HG02840 (cell line): ENCODE data around the gene SOX8.
A peak's percentile ranks its signal among the peaks of the same experiment; 100 is the strongest.
"Not testable (repeated sequence)": the region's sequence is repeated elsewhere in the genome, so short reads cannot be mapped to it uniquely, and the experiment has no call there.

Experiments
- ATAC-seq: cut with Tn5 transposase; IDR thresholded peaks from one replicate; pipeline ENCODE4 v1.9.1; 2021; ENCODE audit warnings: mild to moderate bottlenecking, moderate library complexity, moderate number of reproducible peaks; ENCODE audit not compliant: unreplicated experiment, low FRiP score

Gene SOX8

GRCh38 chr16:952321-952720 lies 29.2 kb upstream of the SOX8 start:
- no peak for ATAC-seq

- not testable (repeated sequence) for ATAC-seq
These were observed 27.8 kb upstream of the SOX8 start for GRCh38 chr16:953818-954217.

- not testable (repeated sequence) for ATAC-seq
These were observed 25.8 kb upstream of the SOX8 start for GRCh38 chr16:955766-956165.

GRCh38 chr16:959232-960040 lies 22.1 kb upstream of the SOX8 start:
- ATAC-seq, result no peak

GRCh38 chr16:962366-962765 lies 19.2 kb upstream of the SOX8 start:
- ATAC-seq, result no peak

- no peak for ATAC-seq
These were observed 18.4 kb upstream of the SOX8 start for GRCh38 chr16:962901-963814.

GRCh38 chr16:963913-964312 lies 17.7 kb upstream of the SOX8 start:
- no peak for ATAC-seq

- ATAC-seq, result no peak
These were observed 17.1 kb upstream of the SOX8 start for GRCh38 chr16:964356-965035.

GRCh38 chr16:965036-965395 lies 16.6 kb upstream of the SOX8 start:
- ATAC-seq, result no peak

- ATAC-seq, result no peak
These were observed 16.1 kb upstream of the SOX8 start for GRCh38 chr16:965487-965886.

- no peak for ATAC-seq
These were observed 15.5 kb upstream of the SOX8 start for GRCh38 chr16:966035-966434.

- no peak for ATAC-seq
These were observed 15.1 kb upstream of the SOX8 start for GRCh38 chr16:966505-966904.

- ATAC-seq, result no peak
These were observed 14.5 kb upstream of the SOX8 start for GRCh38 chr16:967077-967541.

GRCh38 chr16:967546-968295 lies 13.8 kb upstream of the SOX8 start:
- ATAC-seq, result no peak

- ATAC-seq, result no peak
These were observed 12.9 kb upstream of the SOX8 start for GRCh38 chr16:968620-969019.

- ATAC-seq, result no peak
These were observed 11.8 kb upstream of the SOX8 start for GRCh38 chr16:969508-970385.

- no peak for ATAC-seq
These were observed 11.2 kb upstream of the SOX8 start for GRCh38 chr16:970386-970765.

- peak; percentile 74 for ATAC-seq
These were observed 10.6 kb upstream of the SOX8 start, which contains the start of gene LMF1 for GRCh38 chr16:970766-971581. LMF1 (minus strand) TSS chr16:970984; CDS start chr16:970980, 4 bp downstream.

- ATAC-seq, result no peak
These were observed 10.0 kb upstream of the SOX8 start for GRCh38 chr16:971582-971905.
